ENCODE results near the gene TRIM13. TPM values are rescaled to one million over a fixed set of nuclear protein-coding genes. Genes with fewer than 3 reads are reported as not detected.
"Not testable (repeated sequence)": the region's sequence is repeated elsewhere in the genome, so short reads cannot be mapped to it uniquely, and the experiment has no call there.

TRIM13 gene, protein sequence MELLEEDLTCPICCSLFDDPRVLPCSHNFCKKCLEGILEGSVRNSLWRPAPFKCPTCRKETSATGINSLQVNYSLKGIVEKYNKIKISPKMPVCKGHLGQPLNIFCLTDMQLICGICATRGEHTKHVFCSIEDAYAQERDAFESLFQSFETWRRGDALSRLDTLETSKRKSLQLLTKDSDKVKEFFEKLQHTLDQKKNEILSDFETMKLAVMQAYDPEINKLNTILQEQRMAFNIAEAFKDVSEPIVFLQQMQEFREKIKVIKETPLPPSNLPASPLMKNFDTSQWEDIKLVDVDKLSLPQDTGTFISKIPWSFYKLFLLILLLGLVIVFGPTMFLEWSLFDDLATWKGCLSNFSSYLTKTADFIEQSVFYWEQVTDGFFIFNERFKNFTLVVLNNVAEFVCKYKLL
- 34.9 TPM for total RNA-seq (ENCODE audit: unreplicated experiment)
- long read RNA-seq, full-length matches to known transcripts = 13 of 13 reads
- long read RNA-seq, partial matches to known transcripts = 0 of 13 reads
- long read RNA-seq, other reads (novel, unspliced or antisense) = 0 of 13 reads

DNA sequence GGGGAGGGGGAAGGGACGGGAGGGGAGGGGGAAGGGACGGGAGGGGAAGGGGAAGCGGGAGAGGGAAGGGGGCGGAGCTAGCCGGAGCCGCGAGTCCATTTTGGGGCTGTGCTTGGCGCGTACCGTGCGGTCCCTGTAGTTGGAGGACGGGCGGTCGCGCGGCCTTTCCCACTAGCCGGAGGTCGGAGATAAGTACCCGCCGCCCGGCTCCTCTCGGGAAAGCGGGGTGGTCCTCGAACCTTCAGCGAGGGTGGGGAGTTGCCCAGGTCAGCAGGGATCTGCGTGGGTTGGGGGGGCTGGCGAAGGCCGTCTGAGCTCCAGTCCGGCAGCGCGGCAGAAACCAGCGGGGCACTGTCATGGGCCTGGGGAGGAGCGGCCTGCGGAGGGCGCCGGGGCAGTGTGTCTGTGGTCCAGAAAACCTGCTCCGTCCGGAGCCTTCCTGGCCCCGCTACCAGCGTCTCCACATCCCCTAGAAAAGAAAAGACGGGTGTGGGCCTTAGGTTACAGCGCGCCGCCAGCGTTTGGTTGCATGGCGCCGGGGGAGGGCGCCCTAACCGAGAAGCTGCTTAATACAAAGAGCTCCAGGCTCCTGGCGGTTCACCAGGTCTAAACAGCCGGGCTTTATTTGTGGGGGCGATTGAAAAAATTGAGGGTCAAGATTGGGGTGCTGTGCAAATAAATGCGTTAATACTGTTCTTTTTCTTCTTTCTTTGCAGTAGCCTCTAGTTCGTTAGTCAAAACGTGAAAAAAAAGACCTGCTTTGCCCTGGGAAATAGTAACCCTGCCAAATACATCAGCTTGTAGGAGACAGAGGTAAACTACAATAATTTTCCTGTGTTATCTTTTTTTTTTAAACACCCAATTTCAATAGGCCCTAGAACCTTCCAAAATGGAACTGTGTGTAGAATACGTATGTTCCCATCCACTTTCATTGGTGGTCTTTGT, at the start of gene TRIM13:
TRIM13 (plus strand) TSS at position 92 of the 945 bp plus-strand sequence. CDS start 14,899 bp downstream, outside the sequence.
- Mint-ChIP-seq H3K27ac (ENCODE audit: unreplicated experiment) (peak within 1 kb of the TSS; percentile 85), H3K36me3 (ENCODE audit: low read depth, unreplicated experiment) (peaks cover 13% of the 10 kb centered on the region), H3K4me3 (ENCODE audit: unreplicated experiment) (peak within 1 kb of the TSS; percentile 97), H3K4me1 (ENCODE audit: unreplicated experiment) (peaks cover 18% of the 10 kb centered on the region), H3K9me3 (ENCODE audit: unreplicated experiment) (no peaks in the 10 kb centered on the region), H3K27me3 (ENCODE audit: unreplicated experiment) (peaks cover 5% of the 10 kb centered on the region)
- TF ChIP-seq, protein P1, sequence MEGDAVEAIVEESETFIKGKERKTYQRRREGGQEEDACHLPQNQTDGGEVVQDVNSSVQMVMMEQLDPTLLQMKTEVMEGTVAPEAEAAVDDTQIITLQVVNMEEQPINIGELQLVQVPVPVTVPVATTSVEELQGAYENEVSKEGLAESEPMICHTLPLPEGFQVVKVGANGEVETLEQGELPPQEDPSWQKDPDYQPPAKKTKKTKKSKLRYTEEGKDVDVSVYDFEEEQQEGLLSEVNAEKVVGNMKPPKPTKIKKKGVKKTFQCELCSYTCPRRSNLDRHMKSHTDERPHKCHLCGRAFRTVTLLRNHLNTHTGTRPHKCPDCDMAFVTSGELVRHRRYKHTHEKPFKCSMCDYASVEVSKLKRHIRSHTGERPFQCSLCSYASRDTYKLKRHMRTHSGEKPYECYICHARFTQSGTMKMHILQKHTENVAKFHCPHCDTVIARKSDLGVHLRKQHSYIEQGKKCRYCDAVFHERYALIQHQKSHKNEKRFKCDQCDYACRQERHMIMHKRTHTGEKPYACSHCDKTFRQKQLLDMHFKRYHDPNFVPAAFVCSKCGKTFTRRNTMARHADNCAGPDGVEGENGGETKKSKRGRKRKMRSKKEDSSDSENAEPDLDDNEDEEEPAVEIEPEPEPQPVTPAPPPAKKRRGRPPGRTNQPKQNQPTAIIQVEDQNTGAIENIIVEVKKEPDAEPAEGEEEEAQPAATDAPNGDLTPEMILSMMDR (IDR thresholded peaks at IDR 0.05; ENCODE audit: unreplicated experiment) = peak; percentile 66
- DNase-seq (ENCODE audit: low spot score) = peak; percentile 82

DNA sequence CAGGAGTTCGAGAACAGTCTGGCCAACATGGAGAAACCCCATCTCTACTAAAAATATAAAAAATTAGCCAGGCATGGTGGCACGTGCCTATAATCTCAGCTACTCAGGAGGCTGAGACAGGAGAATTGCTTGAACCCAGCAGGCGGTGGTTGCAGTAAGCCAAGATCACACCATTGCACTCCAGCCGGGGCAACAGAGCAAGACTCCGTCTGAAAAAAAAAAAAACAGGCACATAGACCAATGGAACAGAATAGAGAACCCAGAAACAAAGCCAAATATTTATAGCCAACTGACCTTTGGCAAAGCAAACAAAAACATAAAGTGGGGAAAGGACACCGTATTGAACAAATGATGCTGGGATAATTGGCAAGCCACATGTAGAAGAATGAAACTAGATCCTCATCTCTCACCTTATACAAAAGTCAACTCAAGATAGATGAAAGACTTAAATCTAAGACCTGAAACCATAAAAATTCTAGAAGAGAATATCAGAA, 48.0 kb upstream of the TRIM13 start:
- not testable (repeated sequence) for H3K36me3 Mint-ChIP-seq (ENCODE audit: low read depth, unreplicated experiment); H3K9me3 Mint-ChIP-seq (ENCODE audit: unreplicated experiment); H3K27me3 Mint-ChIP-seq (ENCODE audit: unreplicated experiment); H3K4me3 Mint-ChIP-seq (ENCODE audit: unreplicated experiment); DNase-seq (ENCODE audit: low spot score); H3K27ac Mint-ChIP-seq (ENCODE audit: unreplicated experiment); H3K4me1 Mint-ChIP-seq (ENCODE audit: unreplicated experiment)

DNA sequence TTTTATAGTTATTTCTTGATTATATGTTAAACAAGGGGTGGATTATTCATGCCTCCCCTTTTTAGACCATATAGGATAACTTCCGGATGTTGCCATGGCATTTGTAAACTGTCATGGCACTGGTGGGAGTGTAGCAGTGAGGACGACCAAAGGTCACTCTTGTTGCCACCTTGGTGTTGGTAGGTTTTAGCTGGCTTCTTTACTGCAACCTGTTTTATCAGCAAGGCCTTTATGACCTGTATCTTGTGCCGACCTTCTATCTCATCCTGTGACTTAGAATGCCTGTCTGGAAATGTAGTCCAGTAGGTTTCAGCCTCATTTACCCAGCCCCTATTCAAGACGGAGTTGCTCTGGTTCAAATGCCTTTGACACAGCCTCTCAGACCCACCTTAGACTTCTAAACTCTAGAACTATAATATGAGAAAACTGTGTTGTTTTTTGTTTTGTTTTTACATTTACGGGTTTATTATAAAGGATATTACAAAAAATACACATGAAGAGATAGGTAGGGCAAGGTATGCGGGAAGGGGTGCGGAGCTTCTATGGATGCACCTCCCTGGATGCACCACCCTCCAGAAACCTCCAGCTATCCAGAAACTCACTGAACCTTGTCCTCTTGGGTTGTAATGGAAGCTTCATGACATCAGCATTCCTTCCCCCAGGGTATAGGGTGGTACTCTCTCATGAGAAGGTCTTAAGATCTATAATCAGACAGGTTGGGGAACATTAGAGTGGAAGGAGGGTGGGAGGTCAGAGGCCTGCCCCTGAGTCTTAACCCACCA, 44.9 kb upstream of the TRIM13 start:
- Mint-ChIP-seq H3K4me1 (ENCODE audit: unreplicated experiment) (no peaks in the 10 kb centered on the region), H3K27ac (ENCODE audit: unreplicated experiment) (no peak overlapping the region), H3K27me3 (ENCODE audit: unreplicated experiment) (peaks cover 1% of the 10 kb centered on the region), H3K9me3 (ENCODE audit: unreplicated experiment) (no peaks in the 10 kb centered on the region), H3K4me3 (ENCODE audit: unreplicated experiment) (no peak overlapping the region), H3K36me3 (ENCODE audit: low read depth, unreplicated experiment) (no peaks in the 10 kb centered on the region)
- DNase-seq (ENCODE audit: low spot score) = no peak
- TF ChIP-seq, protein P1 (IDR thresholded peaks at IDR 0.05; ENCODE audit: unreplicated experiment) = no peak

DNA sequence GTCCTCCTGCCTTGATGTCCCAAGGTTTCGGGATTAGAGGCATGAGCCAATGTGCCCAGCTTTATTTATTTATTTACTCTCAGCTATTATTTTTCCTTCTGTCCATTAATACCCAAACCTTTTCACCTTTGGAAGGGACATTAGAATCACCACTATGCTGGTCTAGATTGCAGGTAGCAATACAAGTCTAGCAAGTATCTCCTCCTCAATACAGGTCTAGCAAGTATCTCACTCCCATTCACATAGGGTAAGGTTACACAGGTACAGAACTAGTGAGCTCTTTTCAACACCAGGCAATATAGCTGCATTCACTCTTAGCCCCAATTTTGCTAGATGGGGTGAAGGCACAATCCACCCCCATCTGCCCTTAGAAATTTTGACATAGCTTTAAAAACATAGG, 43.3 kb upstream of the TRIM13 start:
- Mint-ChIP-seq H3K27me3 (ENCODE audit: unreplicated experiment) (peaks cover 1% of the 10 kb centered on the region), H3K4me3 (ENCODE audit: unreplicated experiment) (no peak overlapping the region), H3K27ac (ENCODE audit: unreplicated experiment) (no peak overlapping the region), H3K4me1 (ENCODE audit: unreplicated experiment) (no peaks in the 10 kb centered on the region), H3K36me3 (ENCODE audit: low read depth, unreplicated experiment) (no peaks in the 10 kb centered on the region), H3K9me3 (ENCODE audit: unreplicated experiment) (no peaks in the 10 kb centered on the region)
- TF ChIP-seq, protein P1 (IDR thresholded peaks at IDR 0.05; ENCODE audit: unreplicated experiment) = no peak
- no peak for DNase-seq (ENCODE audit: low spot score)
